Lower leg skin (tissue), 4 donors: ENCODE data around the gene C16orf96. TPM values are rescaled to one million over a fixed set of nuclear protein-coding genes. Genes with fewer than 3 reads are reported as not detected.

ENCODE experiments used
- DNase-seq, 2 donors: peaks; one replicate each; pipeline ENCODE4 v3.0.0-alpha.2; 2019; ENCODE audit warnings: low spot score in 2 of 2
- H3K4me3 ChIP-seq: fragments of 200-600 bp; sonication (generic); 2 replicates; pipeline ENCODE4 v1.5.1; 2017; ENCODE audit warnings: mild to moderate bottlenecking, low read depth; ENCODE audit not compliant: poor library complexity, severe bottlenecking
- POLR2A ChIP-seq, 2 donors: fragments of 450-650 bp; IDR thresholded peaks; one replicate each; pipeline ENCODE4 v1.6.1; 2016 to 2017; ENCODE audit warnings: antibody characterized with exemption in 2 of 2, mild to moderate bottlenecking in 1 of 2, moderate library complexity in 1 of 2
- WGBS, 2 donors: methylation state at CpG; one replicate each; pipeline ENCODE4 v1.1.5; 2018; 5-methylcytosine and 5-hydroxymethylcytosine counted together
- intact Hi-C: fragments of 100-400 bp; cut with DNase I; formaldehyde crosslinking; loops from one replicate; pipeline ENCODE4 v1.15.0; 2023; ENCODE audit warnings: low total_unique reads
- total RNA-seq, 4 donors: library from RNA; depleted of rRNA; stranded (reverse); fragments of >200 nt; gene quantifications; one replicate each; pipeline ENCODE4 v1.1.0, GENCODE V29; 2016
- TF ChIP-seq, protein P1 (sequence below), 3 donors: fragments of 450-650 bp; IDR thresholded peaks; one replicate each; pipeline ENCODE4 v1.5.1; 2016; ENCODE audit warnings: antibody characterized with exemption in 3 of 3, mild to moderate bottlenecking in 3 of 3, moderate library complexity in 2 of 3

C16orf96 gene
- total RNA-seq, 4 donors from 2014 or later, result 0.08 to 0.49 (median 0.29) TPM

DNA sequence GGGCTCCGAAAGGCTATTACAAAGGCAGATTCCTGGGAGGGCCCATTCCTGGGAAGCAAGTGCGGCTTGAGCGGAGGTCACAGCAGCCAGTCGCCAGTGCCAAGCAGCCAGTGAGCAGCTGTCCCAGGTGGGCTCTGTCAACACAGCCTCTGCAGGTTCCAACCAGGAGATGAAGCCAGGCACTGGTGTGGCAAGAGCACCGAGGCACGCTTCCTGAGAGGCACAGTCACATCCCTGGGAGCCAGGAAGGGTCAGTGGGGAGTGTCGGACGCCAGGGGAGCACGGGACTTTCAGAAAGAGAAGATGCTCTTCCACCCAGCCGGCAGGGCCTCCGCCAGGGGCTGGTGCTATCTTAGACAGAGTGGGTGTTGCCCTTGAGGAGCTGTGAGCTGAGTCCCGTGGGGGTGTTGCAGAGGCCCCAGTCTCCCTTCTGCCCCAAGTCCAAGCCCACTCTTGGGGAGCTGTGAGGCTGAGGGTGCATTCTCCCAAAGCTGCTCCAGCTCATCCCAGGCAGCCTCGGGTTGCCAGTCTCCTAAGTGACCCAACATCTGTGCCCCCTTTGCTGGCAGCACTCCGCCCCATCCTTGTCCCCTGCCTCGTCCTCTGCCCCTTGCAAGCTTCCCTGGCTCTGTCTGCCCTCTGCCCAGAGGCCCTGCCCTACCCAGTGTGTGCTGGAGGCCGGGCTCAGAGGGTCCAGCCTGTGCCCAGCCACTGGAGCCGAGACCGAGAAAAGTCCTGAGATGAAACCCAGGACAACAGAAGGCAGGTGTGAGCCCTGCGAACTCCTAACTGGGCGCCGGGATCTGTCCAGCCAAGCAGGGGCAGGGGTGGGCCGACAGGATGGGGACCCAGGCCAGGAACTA is 51.9 kb downstream of the C16orf96 start:
- peak in 1 of 2 donors; percentile 66 for DNase-seq
- no peak for TF ChIP-seq POLR2A (IDR thresholded peaks at IDR 0.05)
- TF ChIP-seq, protein P1, sequence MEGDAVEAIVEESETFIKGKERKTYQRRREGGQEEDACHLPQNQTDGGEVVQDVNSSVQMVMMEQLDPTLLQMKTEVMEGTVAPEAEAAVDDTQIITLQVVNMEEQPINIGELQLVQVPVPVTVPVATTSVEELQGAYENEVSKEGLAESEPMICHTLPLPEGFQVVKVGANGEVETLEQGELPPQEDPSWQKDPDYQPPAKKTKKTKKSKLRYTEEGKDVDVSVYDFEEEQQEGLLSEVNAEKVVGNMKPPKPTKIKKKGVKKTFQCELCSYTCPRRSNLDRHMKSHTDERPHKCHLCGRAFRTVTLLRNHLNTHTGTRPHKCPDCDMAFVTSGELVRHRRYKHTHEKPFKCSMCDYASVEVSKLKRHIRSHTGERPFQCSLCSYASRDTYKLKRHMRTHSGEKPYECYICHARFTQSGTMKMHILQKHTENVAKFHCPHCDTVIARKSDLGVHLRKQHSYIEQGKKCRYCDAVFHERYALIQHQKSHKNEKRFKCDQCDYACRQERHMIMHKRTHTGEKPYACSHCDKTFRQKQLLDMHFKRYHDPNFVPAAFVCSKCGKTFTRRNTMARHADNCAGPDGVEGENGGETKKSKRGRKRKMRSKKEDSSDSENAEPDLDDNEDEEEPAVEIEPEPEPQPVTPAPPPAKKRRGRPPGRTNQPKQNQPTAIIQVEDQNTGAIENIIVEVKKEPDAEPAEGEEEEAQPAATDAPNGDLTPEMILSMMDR (IDR thresholded peaks at IDR 0.05), result no peak
- intact Hi-C loops, result no loop called here
- 93% methylated on average over 21 of the region's 22 CpGs for WGBS, 2 donors
- H3K4me3 ChIP-seq, result no peak overlapping the region

DNA sequence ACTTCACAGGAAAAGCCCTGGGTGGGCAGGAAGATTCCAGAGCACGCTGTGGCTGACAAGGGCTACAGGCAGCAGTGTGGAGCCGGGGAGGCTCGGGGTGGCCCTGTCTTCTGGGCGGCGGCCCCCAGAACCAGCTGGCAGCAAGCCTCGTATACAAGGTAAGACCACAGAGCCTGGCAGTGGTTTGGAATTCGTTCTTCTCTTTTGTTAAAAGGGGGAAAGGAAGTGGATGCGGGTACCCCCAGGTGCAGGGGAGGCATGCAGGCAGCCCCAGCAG is 52.5 kb downstream of the C16orf96 start:
- intact Hi-C loops, result no loop called here
- no peak for TF ChIP-seq POLR2A (IDR thresholded peaks at IDR 0.05)
- TF ChIP-seq, protein P1 (IDR thresholded peaks at IDR 0.05), result no peak
- no peak for DNase-seq
- no peak overlapping the region for H3K4me3 ChIP-seq
- 82% methylated on average over 8 of the region's 8 CpGs for WGBS, 2 donors

DNA sequence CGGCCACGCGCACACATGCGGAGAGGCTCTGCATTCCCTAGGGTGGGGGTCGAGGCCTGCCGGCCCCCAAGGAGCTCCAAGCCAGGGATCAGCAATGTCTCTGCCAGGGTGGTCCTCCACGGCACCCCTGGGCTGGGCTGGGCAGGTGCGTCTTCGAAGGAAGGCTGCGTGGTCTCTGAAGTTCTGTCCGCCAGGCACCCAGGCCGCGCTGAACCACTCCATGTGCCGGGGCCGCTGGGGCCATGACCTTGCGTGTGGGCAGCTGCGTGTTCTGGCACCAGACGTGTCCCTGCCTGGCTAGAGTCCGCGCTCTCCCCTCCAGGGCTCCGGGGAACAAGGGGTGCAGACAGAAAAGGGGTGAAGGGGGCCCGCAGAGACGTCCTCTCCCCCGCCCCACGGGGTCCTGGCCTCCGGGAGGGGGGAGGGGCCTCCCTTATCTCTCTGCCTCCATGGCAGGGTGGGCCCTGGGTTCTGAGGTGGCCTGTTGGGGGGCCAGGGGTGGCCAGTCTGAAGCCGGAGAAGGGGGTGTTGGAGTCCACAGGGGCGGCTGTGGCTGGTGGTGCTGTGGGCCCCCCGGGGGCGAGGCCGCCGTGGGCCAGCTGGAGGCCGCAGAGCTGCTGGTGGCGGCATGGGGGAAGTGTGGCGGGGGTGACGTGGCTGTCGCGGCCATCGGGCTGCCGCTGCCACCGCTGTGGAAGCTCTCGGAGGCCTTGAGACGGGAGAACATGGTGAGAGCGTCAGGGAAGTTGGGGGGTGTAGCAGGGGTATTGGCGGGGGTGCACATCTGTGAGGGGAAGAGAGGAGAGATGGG is 53.3 kb downstream of the C16orf96 start:
- H3K4me3 ChIP-seq, result no peak overlapping the region
- DNase-seq, result no peak
- intact Hi-C loops, result loop anchor here (2.0 kb wide), 1 partner anchor 47 kb away; no protein-coding TSS in a partner anchor
- WGBS, 2 donors, result 91% methylated on average over 40 to 44 of the region's 45 CpGs
- no peak for TF ChIP-seq POLR2A (IDR thresholded peaks at IDR 0.05)
- TF ChIP-seq, protein P1 (IDR thresholded peaks at IDR 0.05), result no peak

DNA sequence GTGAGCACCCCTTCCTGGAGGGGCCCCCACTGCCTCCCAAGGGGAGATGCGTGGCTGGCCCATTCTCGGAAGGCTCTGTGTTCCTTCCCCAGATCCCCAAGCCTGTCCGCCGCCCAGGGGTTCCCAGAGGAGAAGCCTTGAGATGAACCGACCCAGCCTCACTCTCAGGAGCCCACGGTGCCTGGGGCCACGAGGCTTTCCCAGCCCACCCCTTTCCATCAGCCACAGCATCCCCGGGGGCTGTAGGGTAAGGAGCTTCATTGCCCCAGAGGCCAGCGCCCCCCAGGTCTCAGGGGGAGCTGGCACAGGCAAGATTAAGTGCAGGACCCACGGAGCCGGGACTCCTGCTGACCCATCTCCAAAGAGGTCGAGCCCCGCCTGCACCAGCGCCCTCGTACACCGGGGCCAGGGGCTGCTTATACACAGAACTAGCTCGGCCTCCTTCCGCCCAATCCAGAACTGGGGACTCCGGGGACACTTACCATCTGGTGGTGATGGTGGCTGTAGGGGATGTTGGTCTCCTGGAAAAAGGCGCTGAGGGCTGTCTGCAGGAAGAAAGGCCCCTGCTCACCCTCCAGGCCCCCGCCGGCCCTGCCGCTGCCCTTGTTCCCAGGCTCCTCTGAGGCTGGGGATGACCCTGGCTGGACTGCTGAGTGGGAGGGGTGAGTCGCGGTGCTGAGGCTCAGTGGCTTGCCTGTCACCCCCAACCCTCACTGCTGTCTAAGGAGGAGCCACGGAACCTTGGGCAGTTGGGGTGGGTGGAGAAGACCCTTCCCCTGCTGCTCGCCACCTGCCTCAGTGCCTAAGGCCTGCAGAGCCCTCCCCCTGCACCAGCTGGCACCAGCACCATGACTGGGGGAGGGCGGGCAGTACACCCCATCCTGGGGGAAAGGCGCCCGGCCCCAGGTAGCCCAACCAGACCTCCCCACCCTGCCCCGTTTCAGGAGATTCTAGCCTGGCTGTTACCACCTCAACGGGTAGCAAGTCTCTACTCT is 54.2 kb downstream of the C16orf96 start:
- intact Hi-C loops, result loop anchor here (2.0 kb wide), 1 partner anchor 48 kb away; no protein-coding TSS in a partner anchor
- TF ChIP-seq, protein P1 (IDR thresholded peaks at IDR 0.05), result no peak
- DNase-seq, result no peak
- no peak overlapping the region for H3K4me3 ChIP-seq
- 87 to 90% methylated on average over 24 to 31 of the region's 32 CpGs for WGBS, 2 donors

DNA sequence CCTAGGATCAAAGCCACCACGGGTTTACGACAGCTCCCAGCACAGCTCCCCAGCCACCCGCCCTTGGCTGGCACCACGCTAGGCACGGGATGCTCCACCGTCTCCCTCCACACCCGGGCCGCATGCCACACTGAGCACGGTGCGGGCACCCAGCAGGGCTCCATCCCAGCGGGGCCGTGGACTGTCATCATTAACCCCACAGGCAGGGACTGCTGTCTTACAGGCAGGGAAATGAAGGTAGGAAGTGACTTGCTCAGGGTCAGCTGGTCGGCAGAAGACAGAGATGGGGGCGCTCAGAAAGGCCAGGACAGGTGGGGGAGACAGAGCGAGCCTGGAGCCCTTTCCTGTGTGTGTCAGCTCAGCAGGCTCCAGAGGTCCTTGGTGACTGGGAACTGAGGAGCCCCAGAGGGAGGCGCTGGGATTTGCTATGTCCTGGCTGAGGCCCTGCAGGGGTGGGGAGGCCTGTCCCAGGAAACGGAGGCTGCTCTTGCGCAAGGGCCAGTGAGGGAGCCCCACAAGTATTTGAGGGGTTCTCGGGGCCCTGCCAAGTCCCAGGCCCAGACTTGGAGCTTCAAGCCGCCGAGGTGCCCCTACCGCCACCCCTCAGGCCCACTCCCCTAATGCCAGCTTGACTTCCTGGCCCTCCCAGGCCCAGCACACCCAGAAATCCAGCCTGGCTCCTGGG is 55.3 kb downstream of the C16orf96 start:
- intact Hi-C loops, result loop anchor here (2.0 kb wide), 1 partner anchor 49 kb away; no protein-coding TSS in a partner anchor
- 75 to 83% methylated on average over 17 to 20 of the region's 22 CpGs for WGBS, 2 donors
- H3K4me3 ChIP-seq, result no peak overlapping the region
- TF ChIP-seq, protein P1 (IDR thresholded peaks at IDR 0.05), result no peak
- no peak for TF ChIP-seq POLR2A (IDR thresholded peaks at IDR 0.05)
- no peak for DNase-seq
